Measurements from ENCODE around the gene MOK. TPM values are rescaled to one million over a fixed set of nuclear protein-coding genes. Genes with fewer than 3 reads are reported as not detected.
"Not testable (repeated sequence)": the region's sequence is repeated elsewhere in the genome, so short reads cannot be mapped to it uniquely, and the experiment has no call there.

Gene MOK, protein sequence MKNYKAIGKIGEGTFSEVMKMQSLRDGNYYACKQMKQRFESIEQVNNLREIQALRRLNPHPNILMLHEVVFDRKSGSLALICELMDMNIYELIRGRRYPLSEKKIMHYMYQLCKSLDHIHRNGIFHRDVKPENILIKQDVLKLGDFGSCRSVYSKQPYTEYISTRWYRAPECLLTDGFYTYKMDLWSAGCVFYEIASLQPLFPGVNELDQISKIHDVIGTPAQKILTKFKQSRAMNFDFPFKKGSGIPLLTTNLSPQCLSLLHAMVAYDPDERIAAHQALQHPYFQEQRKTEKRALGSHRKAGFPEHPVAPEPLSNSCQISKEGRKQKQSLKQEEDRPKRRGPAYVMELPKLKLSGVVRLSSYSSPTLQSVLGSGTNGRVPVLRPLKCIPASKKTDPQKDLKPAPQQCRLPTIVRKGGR
- total RNA-seq (2.9 TPM), polyA plus RNA-seq (9.0 TPM)
- long read RNA-seq, donor 1: 0 reads
- long read RNA-seq, donor 2: 0 reads
- long read RNA-seq, donor 3: 0 reads
- long read RNA-seq, donor 4: 0 reads
- long read RNA-seq, donor 5, partial matches to known transcripts: 0 of 1 reads
- long read RNA-seq, donor 5, other reads (novel, unspliced or antisense): 0 of 1 reads
- long read RNA-seq, donor 6: 0 reads
- long read RNA-seq, donor 7: 0 reads
- long read RNA-seq, donor 8: 0 reads
- long read RNA-seq, donor 9: 0 reads
- long read RNA-seq, donor 10, partial matches to known transcripts: 0 of 1 reads
- long read RNA-seq, donor 10, other reads (novel, unspliced or antisense): 0 of 1 reads

- Histone ChIP-seq H3K4me3 (ENCODE audit: low read length in 2 of 2) (peak within 1 kb of the TSS; percentile 53 to 90), H3K4me1 (ENCODE audit: control insufficient read depth in 2 of 2, insufficient read depth in 2 of 2, low read length in 2 of 2) (peaks cover 0 to 4% of the 10 kb centered on the region in 2 donors), H3K36me3 (ENCODE audit: control insufficient read depth in 2 of 2, insufficient read depth in 2 of 2, low read length in 1 of 2) (no peaks in the 10 kb centered on the region), H3K27ac (ENCODE audit: low read depth in 1 of 2, low read length in 1 of 2) (no peak within 1 kb of the TSS), H3K9me3 (ENCODE audit: control insufficient read depth in 2 of 2, insufficient read depth in 1 of 2, low read length in 1 of 2) (no peaks in the 10 kb centered on the region), H3K27me3 (ENCODE audit: control insufficient read depth in 2 of 2, insufficient read depth in 1 of 2, low read length in 1 of 2) (peaks cover 0 to 3% of the 10 kb centered on the region in 2 donors)
- peak; percentile 87 to 98 (median 95) for DNase-seq (ENCODE audit: low read depth in 6 of 9, low spot score in 9 of 9)
- WGBS: 1% methylated on average over 53 of the region's 53 CpGs
Observed at GRCh38 chr14:102304611-102305506, at the start of gene MOK. TSS of gene MOK (minus strand) at chr14:102305164. CDS start at chr14:102304968, 196 bp downstream.

- Histone ChIP-seq H3K9me3 (ENCODE audit: control insufficient read depth in 2 of 2, insufficient read depth in 1 of 2, low read length in 1 of 2) (no peaks in the 10 kb centered on the region), H3K27me3 (ENCODE audit: control insufficient read depth in 2 of 2, insufficient read depth in 1 of 2, low read length in 1 of 2) (no peaks in the 10 kb centered on the region), H3K36me3 (ENCODE audit: control insufficient read depth in 2 of 2, insufficient read depth in 2 of 2, low read length in 1 of 2) (peaks cover 47 to 56% of the 10 kb centered on the region in 2 donors), H3K4me1 (ENCODE audit: control insufficient read depth in 2 of 2, insufficient read depth in 2 of 2, low read length in 2 of 2) (no peaks in the 10 kb centered on the region), H3K27ac (ENCODE audit: low read depth in 1 of 2, low read length in 1 of 2) (no peak overlapping the region), H3K4me3 (ENCODE audit: low read length in 2 of 2) (no peak overlapping the region)
- no peak for DNase-seq (ENCODE audit: low read depth in 6 of 9, low spot score in 9 of 9)
- WGBS: 95% methylated on average over 8 of the region's 8 CpGs
Observed at GRCh38 chr14:102353126-102353619, 48.2 kb upstream of the MOK start.

GRCh38 chr14:102352213-102352612, 47.2 kb upstream of the MOK start:
- Histone ChIP-seq H3K4me3 (ENCODE audit: low read length in 2 of 2) (no peak overlapping the region), H3K4me1 (ENCODE audit: control insufficient read depth in 2 of 2, insufficient read depth in 2 of 2, low read length in 2 of 2) (no peaks in the 10 kb centered on the region), H3K9me3 (ENCODE audit: control insufficient read depth in 2 of 2, insufficient read depth in 1 of 2, low read length in 1 of 2) (no peaks in the 10 kb centered on the region), H3K27ac (ENCODE audit: low read depth in 1 of 2, low read length in 1 of 2) (no peak overlapping the region), H3K27me3 (ENCODE audit: control insufficient read depth in 2 of 2, insufficient read depth in 1 of 2, low read length in 1 of 2) (no peaks in the 10 kb centered on the region), H3K36me3 (ENCODE audit: control insufficient read depth in 2 of 2, insufficient read depth in 2 of 2, low read length in 1 of 2) (peaks cover 40 to 62% of the 10 kb centered on the region in 2 donors)
- DNase-seq (ENCODE audit: low read depth in 6 of 9, low spot score in 9 of 9): no peak
- 98% methylated on average over 4 of the region's 4 CpGs for WGBS

- H3K4me3 ChIP-seq (ENCODE audit: low read length in 2 of 2); H3K27ac ChIP-seq (ENCODE audit: low read depth in 1 of 2, low read length in 1 of 2); H3K4me1 ChIP-seq (ENCODE audit: control insufficient read depth in 2 of 2, insufficient read depth in 2 of 2, low read length in 2 of 2); H3K9me3 ChIP-seq (ENCODE audit: control insufficient read depth in 2 of 2, insufficient read depth in 1 of 2, low read length in 1 of 2); H3K27me3 ChIP-seq (ENCODE audit: control insufficient read depth in 2 of 2, insufficient read depth in 1 of 2, low read length in 1 of 2); DNase-seq (ENCODE audit: low read depth in 6 of 9, low spot score in 9 of 9): not testable (repeated sequence)
- 94% methylated on average over 9 of the region's 9 CpGs for WGBS
- H3K36me3 ChIP-seq (ENCODE audit: control insufficient read depth in 2 of 2, insufficient read depth in 2 of 2, low read length in 1 of 2): peaks cover 44 to 67% of the 10 kb centered on the region in 2 donors
Observed at GRCh38 chr14:102351593-102351992, 46.6 kb upstream of the MOK start.

DNA sequence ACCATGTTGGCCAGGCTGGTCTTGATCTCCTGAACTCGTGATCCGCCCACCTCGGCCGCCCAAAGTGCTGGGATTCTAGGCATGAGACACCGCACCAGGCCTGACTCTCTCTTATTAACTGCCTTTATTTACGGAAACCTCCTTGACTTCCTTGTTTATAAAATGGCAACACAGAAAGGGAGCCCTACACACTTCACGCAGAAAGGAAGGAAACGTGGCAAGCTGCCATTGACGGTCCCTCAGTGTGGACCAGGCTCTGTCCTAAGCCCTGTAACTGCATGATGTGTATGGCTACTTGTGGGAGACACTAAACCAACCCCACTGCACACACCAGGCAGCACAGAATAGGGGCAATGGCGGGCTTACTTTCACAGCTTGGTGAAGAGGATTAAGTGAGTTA, 46.1 kb upstream of the MOK start:
- no peaks in the 10 kb centered on the region for H3K4me1 ChIP-seq (ENCODE audit: control insufficient read depth in 2 of 2, insufficient read depth in 2 of 2, low read length in 2 of 2)
- H3K36me3 ChIP-seq (ENCODE audit: control insufficient read depth in 2 of 2, insufficient read depth in 2 of 2, low read length in 1 of 2): peaks cover 44 to 63% of the 10 kb centered on the region in 2 donors
- no peak overlapping the region for H3K4me3 ChIP-seq (ENCODE audit: low read length in 2 of 2)
- no peaks in the 10 kb centered on the region for H3K9me3 ChIP-seq (ENCODE audit: control insufficient read depth in 2 of 2, insufficient read depth in 1 of 2, low read length in 1 of 2)
- no peak for DNase-seq (ENCODE audit: low read depth in 6 of 9, low spot score in 9 of 9)
- peak overlapping the region in 1 of 2 donors; percentile 21 for H3K27ac ChIP-seq (ENCODE audit: low read depth in 1 of 2, low read length in 1 of 2)
- H3K27me3 ChIP-seq (ENCODE audit: control insufficient read depth in 2 of 2, insufficient read depth in 1 of 2, low read length in 1 of 2): no peaks in the 10 kb centered on the region
- WGBS: 98% methylated on average over 10 of the region's 10 CpGs

GRCh38 chr14:102348376-102348775, 43.4 kb upstream of the MOK start:
- Histone ChIP-seq H3K4me3 (ENCODE audit: low read length in 2 of 2) (no peak overlapping the region), H3K27me3 (ENCODE audit: control insufficient read depth in 2 of 2, insufficient read depth in 1 of 2, low read length in 1 of 2) (no peaks in the 10 kb centered on the region), H3K36me3 (ENCODE audit: control insufficient read depth in 2 of 2, insufficient read depth in 2 of 2, low read length in 1 of 2) (peaks cover 39 to 54% of the 10 kb centered on the region in 2 donors), H3K27ac (ENCODE audit: low read depth in 1 of 2, low read length in 1 of 2) (no peak overlapping the region), H3K9me3 (ENCODE audit: control insufficient read depth in 2 of 2, insufficient read depth in 1 of 2, low read length in 1 of 2) (no peaks in the 10 kb centered on the region), H3K4me1 (ENCODE audit: control insufficient read depth in 2 of 2, insufficient read depth in 2 of 2, low read length in 2 of 2) (no peaks in the 10 kb centered on the region)
- WGBS: 95% methylated on average over 16 of the region's 16 CpGs
- no peak for DNase-seq (ENCODE audit: low read depth in 6 of 9, low spot score in 9 of 9)

GRCh38 chr14:102346645-102347044, 41.7 kb upstream of the MOK start:
- Histone ChIP-seq H3K4me3 (ENCODE audit: low read length in 2 of 2) (no peak overlapping the region), H3K9me3 (ENCODE audit: control insufficient read depth in 2 of 2, insufficient read depth in 1 of 2, low read length in 1 of 2) (no peaks in the 10 kb centered on the region), H3K27me3 (ENCODE audit: control insufficient read depth in 2 of 2, insufficient read depth in 1 of 2, low read length in 1 of 2) (no peaks in the 10 kb centered on the region), H3K36me3 (ENCODE audit: control insufficient read depth in 2 of 2, insufficient read depth in 2 of 2, low read length in 1 of 2) (peaks cover 41 to 53% of the 10 kb centered on the region in 2 donors), H3K27ac (ENCODE audit: low read depth in 1 of 2, low read length in 1 of 2) (no peak overlapping the region), H3K4me1 (ENCODE audit: control insufficient read depth in 2 of 2, insufficient read depth in 2 of 2, low read length in 2 of 2) (no peaks in the 10 kb centered on the region)
- DNase-seq (ENCODE audit: low read depth in 6 of 9, low spot score in 9 of 9): no peak
- 98% methylated on average over 4 of the region's 4 CpGs for WGBS

DNA sequence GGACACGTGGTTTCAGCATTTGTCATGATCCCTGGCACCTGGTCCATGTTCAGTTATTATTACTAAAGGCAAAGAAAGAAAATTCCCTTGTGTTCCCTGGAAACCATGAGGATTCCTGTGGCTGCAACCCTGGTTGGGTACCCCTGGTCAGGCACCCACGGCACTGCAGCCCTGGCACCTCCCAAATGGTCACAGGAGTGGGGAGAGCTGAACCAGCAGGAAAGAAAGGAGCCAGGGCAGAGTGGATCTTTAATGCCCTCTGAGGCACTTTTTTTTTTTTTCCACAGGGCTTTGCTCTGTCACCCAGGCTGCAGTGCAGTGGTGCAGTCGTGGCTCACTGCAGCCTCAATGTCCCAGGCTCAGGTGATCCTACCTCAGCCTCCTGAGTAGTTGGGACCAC, 40.3 kb upstream of the MOK start:
- H3K4me1 ChIP-seq (ENCODE audit: control insufficient read depth in 2 of 2, insufficient read depth in 2 of 2, low read length in 2 of 2): no peaks in the 10 kb centered on the region
- no peak overlapping the region for H3K4me3 ChIP-seq (ENCODE audit: low read length in 2 of 2)
- DNase-seq (ENCODE audit: low read depth in 6 of 9, low spot score in 9 of 9): no peak
- WGBS: 92% methylated on average over 3 of the region's 3 CpGs
- H3K27me3 ChIP-seq (ENCODE audit: control insufficient read depth in 2 of 2, insufficient read depth in 1 of 2, low read length in 1 of 2): no peaks in the 10 kb centered on the region
- H3K36me3 ChIP-seq (ENCODE audit: control insufficient read depth in 2 of 2, insufficient read depth in 2 of 2, low read length in 1 of 2): peaks cover 47 to 56% of the 10 kb centered on the region in 2 donors
- no peaks in the 10 kb centered on the region for H3K9me3 ChIP-seq (ENCODE audit: control insufficient read depth in 2 of 2, insufficient read depth in 1 of 2, low read length in 1 of 2)
- no peak overlapping the region for H3K27ac ChIP-seq (ENCODE audit: low read depth in 1 of 2, low read length in 1 of 2)
